ENCODE results near the gene RNF144A. TPM values are rescaled to one million over a fixed set of nuclear protein-coding genes. Genes with fewer than 3 reads are reported as not detected.

RNF144A gene
- total and polyA plus RNA-seq, 8 donors: 1.4 to 71.4 (median 5.6) TPM

DNA sequence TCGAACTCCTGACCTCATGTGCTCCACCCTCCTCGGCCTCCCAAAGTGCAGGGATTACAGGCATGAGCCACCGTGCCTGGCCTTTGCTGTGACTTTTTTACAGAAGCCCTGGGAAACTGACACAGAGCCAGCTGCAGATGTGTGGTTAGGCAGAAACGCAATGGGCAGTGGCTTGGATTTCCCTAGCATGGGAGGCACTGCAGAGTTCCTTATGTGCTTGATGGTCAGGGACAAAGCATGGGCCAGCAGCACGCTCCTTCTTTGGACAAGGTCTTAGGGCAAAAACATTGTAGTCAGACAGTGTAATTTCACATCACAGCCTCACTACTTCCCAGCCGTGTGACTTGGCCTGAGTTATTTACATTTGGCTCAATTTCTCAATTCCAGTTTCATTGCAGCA, 153.9 kb downstream of the RNF144A start:
- Histone ChIP-seq H3K27me3 (no peaks in the 10 kb centered on the region), H3K36me3 (no peaks in the 10 kb centered on the region), H3K27ac (no peak overlapping the region), H3K9me3 (no peaks in the 10 kb centered on the region), H3K4me1 (no peaks in the 10 kb centered on the region), H3K4me3 (no peak overlapping the region)
- TF ChIP-seq POLR2A (IDR thresholded peaks at IDR 0.05) (no peak), POLR2AphosphoS5 (IDR thresholded peaks at IDR 0.05) (no peak), EP300 (IDR thresholded peaks at IDR 0.05) (no peak)
- TF ChIP-seq, protein P1, sequence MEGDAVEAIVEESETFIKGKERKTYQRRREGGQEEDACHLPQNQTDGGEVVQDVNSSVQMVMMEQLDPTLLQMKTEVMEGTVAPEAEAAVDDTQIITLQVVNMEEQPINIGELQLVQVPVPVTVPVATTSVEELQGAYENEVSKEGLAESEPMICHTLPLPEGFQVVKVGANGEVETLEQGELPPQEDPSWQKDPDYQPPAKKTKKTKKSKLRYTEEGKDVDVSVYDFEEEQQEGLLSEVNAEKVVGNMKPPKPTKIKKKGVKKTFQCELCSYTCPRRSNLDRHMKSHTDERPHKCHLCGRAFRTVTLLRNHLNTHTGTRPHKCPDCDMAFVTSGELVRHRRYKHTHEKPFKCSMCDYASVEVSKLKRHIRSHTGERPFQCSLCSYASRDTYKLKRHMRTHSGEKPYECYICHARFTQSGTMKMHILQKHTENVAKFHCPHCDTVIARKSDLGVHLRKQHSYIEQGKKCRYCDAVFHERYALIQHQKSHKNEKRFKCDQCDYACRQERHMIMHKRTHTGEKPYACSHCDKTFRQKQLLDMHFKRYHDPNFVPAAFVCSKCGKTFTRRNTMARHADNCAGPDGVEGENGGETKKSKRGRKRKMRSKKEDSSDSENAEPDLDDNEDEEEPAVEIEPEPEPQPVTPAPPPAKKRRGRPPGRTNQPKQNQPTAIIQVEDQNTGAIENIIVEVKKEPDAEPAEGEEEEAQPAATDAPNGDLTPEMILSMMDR (IDR thresholded peaks at IDR 0.05): no peak
- intact Hi-C loops (cut with DNase I; ENCODE audit: low total_unique reads): no loop called here
- 83 to 87% (median 84%) methylated on average over 6 of the region's 6 CpGs for WGBS, 5 donors
- DNase-seq: no peak

DNA sequence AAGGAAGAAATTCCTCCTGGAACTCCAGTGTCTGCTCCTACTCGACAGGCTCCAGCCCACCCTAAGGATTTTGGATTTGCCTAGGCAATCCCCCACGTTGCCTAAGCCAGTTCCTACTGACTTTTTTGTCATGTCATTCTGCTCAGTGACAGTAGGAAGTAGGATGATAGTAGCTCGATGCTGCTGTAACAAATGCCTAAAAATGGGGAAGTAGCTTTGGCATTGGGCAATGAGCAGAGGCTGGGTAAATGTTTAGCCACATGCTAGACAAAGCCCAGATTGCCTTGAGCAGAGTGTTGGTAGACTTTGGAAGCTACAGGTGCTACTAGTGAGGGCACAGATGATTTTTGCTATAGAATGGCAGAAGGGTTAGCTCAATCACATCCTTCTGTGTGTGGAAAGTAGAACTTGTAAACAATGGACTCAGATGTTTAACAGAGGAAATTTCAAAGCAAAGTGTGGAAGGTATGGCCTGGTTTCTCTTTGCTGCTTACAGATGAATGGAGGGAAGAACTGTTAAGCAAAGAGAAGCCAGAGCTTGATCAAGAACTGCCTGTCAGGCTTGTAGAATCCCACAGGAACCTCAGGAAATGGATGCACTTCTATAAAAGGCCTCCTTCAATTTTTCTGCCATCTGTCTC, 154.8 kb downstream of the RNF144A start:
- Histone ChIP-seq H3K9me3 (no peaks in the 10 kb centered on the region), H3K27ac (no peak overlapping the region), H3K4me1 (no peaks in the 10 kb centered on the region), H3K36me3 (no peaks in the 10 kb centered on the region), H3K27me3 (no peaks in the 10 kb centered on the region), H3K4me3 (no peak overlapping the region)
- no peak for DNase-seq
- intact Hi-C loops (cut with DNase I; ENCODE audit: low total_unique reads): no loop called here
- TF ChIP-seq, protein P1 (IDR thresholded peaks at IDR 0.05): no peak
- no peak for TF ChIP-seq EP300 (IDR thresholded peaks at IDR 0.05)
- no peak for TF ChIP-seq POLR2AphosphoS5 (IDR thresholded peaks at IDR 0.05)
- no peak for TF ChIP-seq POLR2A (IDR thresholded peaks at IDR 0.05)
- 64 to 81% (median 71%) methylated on average over 3 of the region's 3 CpGs for WGBS, 5 donors

DNA sequence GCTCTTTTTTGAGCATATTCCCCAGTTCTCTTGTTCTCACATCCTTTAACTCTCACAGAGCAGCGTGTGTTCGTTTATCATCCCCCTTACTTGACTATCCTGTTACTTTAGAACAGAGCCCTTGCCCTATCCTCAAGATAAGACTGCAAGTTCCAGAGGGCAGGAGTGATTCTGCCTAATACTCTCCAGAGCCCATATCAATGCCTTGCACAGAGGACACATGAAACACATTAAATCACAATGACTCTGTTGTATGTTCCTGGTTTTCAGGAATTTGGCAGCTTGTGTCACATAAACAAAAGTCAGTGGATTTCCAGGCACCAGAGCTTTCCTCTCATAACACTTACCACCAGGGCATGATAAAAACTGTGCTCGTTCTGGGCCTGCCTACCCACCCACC, 156.7 kb downstream of the RNF144A start:
- intact Hi-C loops (cut with DNase I; ENCODE audit: low total_unique reads): no loop called here
- H3K27me3 ChIP-seq: no peaks in the 10 kb centered on the region
- H3K4me3 ChIP-seq: no peak overlapping the region
- TF ChIP-seq POLR2A (IDR thresholded peaks at IDR 0.05): no peak
- no peak for TF ChIP-seq EP300 (IDR thresholded peaks at IDR 0.05)
- TF ChIP-seq, protein P1 (IDR thresholded peaks at IDR 0.05): no peak
- TF ChIP-seq POLR2AphosphoS5 (IDR thresholded peaks at IDR 0.05): no peak
- H3K9me3 ChIP-seq: no peaks in the 10 kb centered on the region
- no peak overlapping the region for H3K27ac ChIP-seq
- DNase-seq: no peak
- no peaks in the 10 kb centered on the region for H3K36me3 ChIP-seq
- 49 to 62% (median 54%) methylated on average over 3 of the region's 3 CpGs for WGBS, 5 donors
- H3K4me1 ChIP-seq: no peaks in the 10 kb centered on the region

DNA sequence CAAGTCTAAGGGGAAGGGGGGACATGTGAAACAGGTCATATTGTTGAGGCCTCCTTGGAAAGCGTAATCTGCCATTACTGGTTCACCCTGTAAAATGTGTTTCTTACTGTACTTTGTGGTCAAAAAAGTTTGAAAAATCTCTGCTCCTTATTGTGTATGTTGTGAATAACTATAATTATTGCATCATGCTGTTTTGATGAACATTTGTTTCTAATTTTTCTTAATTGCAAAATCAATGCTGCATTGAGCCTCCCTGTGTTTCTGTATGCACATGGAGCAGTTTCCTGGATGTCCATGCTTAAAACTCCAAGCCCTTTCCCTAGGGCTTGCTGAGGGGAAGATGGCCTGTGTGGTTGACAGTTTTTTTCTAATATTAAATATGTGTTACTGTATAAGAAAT, 158.6 kb downstream of the RNF144A start:
- H3K27me3 ChIP-seq: no peaks in the 10 kb centered on the region
- TF ChIP-seq EP300 (IDR thresholded peaks at IDR 0.05): no peak
- TF ChIP-seq, protein P1 (IDR thresholded peaks at IDR 0.05): no peak
- no peak for TF ChIP-seq POLR2A (IDR thresholded peaks at IDR 0.05)
- TF ChIP-seq POLR2AphosphoS5 (IDR thresholded peaks at IDR 0.05): no peak
- H3K27ac ChIP-seq: no peak overlapping the region
- no peak for DNase-seq
- H3K4me3 ChIP-seq: no peak overlapping the region
- WGBS, 5 donors: 84 to 100% (median 98%) methylated on average over 1 of the region's 1 CpG
- intact Hi-C loops (cut with DNase I; ENCODE audit: low total_unique reads): no loop called here
- H3K4me1 ChIP-seq: no peaks in the 10 kb centered on the region
- H3K36me3 ChIP-seq: no peaks in the 10 kb centered on the region
- H3K9me3 ChIP-seq: no peaks in the 10 kb centered on the region

Data from stomach (tissue), 9 donors.